Inflammatory macrophage (primary cell): ENCODE data around the gene PLS3.
"Not testable (repeated sequence)": the region's sequence is repeated elsewhere in the genome, so short reads cannot be mapped to it uniquely, and the experiment has no call there.

Source experiments
- DNase-seq, 2 donors: peaks; one replicate each; pipeline ENCODE4 v3.0.0-alpha.2; 2020 to 2022

The PLS3 gene

DNA sequence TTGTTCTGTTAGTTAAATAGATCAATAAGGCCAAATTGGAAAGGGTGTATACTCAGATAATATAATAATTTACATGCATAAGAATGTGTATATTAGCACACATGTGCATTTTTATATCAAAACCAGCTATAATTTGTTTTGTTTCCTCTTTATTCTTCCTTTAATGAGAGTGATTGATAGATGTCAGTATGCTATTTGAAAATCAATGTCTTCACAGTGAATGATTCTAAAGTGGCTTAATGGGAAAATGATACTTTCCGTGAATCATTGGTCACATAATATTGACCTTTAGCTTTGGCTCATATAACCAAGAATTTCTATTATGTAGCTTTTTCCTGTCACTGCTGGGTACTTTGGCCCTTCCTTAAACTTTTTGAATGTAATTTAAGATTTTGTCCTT lies 48.6 kb downstream of the PLS3 start:
- no peak for DNase-seq

DNA sequence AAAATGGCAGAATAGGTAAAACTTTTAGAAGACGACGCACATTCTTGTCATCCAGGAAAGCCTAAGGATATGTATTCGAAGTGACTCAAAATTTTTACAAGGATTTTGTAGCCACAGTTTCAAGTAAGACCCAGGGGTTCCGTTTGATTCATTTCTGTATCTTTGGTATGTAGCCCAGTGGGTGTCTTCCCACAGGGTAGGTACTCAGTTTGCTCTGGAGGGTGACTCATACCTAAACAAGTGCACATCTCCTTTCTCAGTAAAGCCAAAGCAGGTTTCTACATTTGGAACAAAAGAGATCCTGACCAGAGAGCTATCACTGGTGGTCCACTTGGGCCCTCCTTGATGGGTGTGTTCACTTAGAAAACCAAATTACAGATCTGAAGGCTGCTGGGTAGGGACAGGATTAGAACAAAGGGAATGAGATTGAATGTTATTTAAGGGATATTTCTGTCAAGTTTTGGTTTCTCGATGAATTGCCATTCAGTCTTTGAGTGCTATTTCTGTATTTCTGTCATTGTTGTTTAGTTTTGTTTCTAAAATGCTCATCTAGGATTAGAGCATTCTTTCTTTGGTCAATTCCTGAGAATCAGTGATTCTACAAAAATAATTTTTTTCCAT lies 56.1 kb downstream of the PLS3 start:
- DNase-seq = no peak

DNA sequence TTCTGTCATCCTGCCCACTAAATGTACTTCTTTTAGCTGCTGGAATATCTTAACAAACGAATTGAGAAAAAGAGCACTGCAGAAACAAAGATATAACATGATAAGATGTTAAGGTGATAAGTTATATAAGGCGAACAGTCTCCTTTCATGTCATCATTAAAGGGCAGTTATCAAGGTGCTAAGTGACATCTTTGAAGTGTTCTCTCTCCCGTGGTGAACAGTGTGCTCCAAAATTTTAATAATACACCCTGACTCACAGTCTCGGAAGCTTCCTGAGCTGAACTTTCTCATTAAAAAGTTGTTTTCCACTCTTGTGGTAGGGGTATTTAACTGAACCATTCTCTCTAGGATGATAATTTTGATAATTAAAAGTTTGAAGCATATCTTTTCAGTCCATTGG lies 61.6 kb downstream of the PLS3 start:
- no peak for DNase-seq

DNA sequence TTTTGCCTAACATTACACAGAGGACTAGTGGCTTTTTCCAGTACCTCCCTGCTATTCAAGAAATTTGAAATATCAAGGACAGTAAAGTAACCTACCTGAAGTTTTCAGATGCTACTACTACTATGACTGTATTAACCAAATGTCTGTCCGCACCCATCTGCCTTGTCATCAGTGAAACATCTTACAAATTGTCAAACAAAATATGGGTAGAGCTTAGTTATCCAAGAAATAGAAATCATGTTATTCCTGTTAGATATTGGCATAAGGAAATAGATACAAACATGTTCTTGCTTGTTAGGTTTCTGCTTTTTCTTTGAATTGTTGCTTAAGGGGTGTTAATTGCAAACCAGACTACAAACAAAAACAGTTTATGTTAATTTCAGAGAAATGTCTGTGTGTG lies 63.9 kb downstream of the PLS3 start:
- no peak for DNase-seq

DNA sequence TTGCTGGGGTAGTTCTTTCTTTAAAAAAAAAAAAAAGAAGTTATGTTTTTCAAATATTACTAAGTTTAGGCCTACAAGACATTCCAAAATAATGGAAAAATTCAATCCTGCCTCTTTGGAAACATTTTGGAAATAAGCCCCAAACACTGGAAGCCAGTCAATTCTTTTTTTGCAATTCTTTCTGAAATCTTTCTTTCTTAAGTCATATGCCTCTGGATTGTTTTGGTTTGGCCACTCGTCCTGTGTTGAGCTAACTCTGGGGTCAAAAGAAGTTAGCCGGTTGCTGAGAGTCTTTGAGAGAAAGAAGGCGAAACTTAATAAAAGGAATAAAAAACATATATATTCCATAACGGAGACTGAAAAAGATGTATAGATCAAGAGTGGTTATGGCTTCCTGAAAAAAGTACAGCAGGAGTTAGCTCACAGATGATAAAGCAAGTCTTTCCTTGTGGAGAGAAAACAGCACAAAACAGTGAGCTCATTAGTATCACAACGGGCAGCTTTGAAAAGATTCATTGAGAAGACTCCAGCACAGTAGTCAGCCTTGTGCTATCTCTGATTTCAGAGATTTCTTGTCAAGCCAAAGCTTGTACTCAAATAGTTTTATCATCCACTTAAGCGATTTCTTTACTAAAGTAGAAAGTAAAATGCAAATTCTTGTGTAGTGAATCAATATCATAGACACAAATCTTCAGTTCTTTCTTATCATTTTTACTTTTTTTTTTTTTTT lies 64.8 kb downstream of the PLS3 start:
- DNase-seq = no peak

DNA sequence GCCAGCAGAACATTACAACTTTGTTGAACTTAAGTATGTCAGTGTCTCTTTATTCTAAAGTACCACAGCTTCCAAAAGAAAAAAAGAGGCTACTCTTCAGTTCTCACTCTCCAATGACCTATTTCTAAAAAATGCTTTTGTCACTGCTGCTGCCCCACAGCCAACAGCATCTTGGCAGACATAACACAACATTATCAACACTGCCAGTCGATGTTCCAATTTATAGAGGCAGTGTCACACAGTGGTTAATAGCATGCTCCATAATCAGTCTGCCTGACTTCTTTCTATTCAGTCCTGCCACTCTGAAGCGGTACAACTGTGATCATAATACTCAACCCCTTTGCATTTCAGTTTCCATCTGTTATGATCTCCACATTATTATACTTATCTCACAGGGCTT lies 69.2 kb downstream of the PLS3 start:
- DNase-seq = no peak

DNA sequence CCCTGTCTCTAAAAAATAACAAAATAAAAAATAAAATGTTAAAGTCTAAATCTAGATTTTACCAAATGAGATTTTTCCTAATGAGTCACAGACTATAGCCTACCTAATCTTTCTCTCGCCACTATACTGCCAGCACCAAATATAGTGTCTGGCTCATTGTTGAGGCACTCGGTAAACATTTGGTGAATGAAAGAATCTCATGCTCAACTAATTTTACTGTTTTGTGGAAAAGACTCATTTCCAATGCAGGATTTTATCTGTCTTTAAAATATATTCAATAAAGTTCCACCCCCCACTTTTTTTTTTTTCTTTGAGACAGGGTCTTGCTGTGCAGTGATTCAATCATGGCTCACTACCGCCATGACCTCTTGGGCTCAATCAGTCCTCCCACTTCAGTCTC lies 71.5 kb downstream of the PLS3 start:
- no peak for DNase-seq

DNA sequence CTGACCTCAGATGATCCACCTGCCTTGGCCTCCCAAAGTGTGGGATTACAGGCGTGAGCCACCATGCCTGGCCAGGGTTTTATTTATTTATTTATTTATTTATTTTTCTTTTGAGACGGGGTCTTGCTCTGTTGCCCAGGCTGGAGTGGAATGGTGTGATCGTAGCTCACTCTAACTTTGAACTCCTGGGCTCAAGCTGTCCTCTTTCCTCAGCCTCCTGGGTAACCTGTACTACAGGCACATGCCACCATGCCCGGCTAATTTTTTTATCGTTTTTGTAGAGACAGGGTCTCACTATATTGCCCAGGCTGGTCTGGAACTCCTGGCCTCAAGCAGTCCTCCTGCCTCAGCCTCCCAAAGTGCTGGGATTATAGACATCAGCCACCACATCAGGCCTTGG lies 72.4 kb downstream of the PLS3 start:
- not testable (repeated sequence) for DNase-seq

DNA sequence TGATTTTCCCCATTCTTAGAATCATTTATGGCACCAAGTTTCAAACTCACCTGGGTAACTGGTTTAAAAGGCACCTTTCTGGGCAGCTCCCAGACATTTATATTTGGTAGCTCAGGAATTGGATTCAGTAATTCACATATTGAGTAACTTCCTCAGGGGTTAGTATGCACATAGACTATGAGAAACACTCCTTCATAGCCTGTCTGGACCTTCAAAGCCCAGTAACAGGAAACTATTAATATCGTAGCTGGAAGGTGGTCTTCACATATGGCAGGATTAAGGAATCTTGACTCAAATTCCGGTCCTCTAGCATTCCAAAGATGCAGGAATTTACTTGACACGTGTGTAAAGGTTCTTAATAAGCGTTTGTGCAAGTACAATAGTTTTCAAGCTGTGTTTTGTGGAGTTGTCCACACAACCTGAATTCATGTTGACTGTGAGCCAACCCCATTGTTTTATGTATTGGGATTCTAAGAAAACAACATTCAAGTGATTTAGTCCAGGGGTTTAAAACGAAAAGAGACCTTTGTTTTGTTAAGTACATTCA lies 78.4 kb downstream of the PLS3 start:
- no peak for DNase-seq

DNA sequence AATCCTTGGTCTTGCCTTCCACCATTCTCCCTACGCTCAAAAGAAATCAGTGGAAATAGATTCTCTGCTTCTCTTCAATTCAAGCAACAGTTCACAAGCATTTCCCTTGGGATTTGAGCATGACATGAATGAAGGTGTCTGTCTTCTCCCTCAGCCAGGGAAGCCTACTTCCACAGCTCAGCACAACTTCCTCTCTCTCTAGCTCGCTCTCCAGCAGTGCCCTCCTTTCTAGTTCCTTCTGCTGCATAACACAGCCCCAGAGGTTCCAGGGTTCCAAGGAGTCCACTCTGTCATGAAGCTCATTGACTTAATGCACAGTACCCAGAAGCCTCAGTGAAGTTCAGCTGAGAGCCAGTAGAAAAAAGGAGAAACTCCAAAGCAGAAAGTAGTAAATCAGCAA lies 81.3 kb downstream of the PLS3 start:
- peak; percentile 17 to 24 for DNase-seq

DNA sequence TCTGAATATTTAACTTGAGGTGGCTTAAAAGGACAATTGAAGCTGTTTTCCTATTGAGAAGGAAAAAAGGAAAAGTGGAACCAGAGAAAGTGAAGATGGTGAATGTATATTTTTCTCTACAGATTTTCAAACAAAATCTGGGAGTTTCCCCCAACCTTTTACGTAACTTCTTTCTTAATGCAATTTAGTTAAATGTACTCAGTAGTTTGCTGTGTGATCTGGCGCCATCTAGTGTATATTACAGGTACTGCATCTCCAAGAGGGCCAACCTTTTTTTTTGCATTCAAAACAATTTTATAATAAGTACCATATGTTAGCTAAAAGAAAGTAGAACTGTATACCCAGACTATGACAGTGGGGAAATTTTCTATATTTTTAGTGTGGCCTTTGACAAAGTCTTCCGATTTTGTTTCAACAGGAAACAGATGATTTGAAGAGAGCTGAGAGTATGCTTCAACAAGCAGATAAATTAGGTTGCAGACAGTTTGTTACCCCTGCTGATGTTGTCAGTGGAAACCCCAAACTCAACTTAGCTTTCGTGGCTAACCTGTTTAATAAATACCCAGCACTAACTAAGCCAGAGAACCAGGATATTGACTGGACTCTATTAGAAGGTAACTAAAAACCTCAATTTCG lies 82.0 kb downstream of the PLS3 start:
- peak; percentile 51 to 55 for DNase-seq

DNA sequence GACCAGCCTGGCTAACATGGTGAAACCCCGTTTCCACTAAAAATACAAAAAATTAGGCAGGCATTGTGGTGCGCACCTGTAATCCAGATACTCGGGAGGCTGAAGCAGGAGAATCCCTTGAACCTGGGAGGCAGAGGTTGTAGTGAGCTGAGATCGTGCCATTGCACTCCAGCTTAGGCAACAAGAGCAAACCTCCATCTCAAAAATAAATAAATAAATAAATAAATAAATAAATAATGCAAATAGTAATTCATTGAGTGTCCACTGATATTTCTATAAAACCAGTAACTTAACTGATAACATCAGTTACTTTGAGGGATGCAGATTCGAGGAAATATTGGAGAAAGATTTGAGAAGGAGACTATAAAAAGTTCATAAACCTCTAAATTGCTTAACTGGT lies 83.4 kb downstream of the PLS3 start:
- DNase-seq = not testable (repeated sequence)

DNA sequence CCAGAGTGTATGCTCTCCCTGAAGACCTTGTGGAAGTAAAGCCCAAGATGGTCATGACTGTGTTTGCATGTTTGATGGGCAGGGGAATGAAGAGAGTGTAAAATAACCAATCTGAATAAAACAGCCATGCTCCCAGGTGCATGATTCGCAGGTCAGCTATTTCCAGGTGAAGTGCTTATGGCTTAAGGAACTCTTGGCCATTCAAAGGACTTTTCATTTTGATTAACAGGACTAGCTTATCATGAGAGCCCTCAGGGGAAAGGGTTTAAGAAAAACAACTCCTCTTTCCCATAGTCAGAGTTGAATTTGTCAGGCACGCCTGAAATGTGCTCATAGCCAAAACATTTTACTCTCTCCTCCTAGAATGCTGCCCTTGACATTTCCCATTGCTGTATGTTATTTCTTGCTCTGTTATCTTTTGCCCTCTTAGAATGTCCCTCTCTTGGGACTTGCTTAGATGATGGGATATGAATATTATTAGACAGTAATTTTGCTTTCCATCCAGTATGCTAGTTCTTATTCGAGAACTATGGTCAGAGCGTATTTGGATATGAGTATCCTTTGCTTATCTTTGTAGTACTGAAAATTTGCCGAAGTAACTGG lies 88.6 kb downstream of the PLS3 start:
- DNase-seq = no peak

DNA sequence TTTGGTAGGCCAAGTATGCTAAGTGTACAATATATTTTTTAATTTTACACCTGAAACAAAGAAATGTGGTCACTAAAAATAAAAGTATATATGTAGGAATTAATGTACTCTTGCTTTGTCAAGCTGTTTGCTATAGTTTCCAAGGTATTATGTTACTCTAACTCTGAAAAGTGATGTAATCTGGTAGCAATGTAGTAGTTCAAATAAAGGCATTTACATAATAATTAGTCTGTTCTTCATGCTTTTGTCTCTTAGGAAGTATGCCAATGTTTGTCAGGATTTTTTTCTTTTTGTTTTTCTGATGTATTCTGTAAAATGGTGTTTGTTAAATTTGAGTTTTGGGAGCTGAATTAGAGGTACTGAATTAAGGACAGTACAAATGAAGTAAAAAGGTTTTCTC lies 89.5 kb downstream of the PLS3 start:
- no peak for DNase-seq

DNA sequence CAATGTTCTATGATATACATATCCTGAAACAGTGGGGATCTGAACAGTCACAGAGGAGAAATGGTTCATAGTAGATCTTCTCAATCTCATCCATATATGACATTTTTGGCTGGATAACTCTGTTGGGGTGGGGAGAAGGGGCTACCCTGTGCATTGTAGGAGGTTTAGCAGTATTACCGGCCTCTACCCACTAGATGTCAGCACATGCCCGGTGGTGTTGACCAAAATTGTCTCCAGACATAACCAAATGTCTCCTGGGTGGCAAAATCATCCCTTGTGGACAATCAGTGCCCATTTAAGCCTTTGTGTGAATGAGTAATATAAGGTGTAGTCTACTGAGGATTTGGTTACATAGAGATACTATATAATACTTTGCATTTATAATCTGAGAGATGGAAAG lies 89.9 kb downstream of the PLS3 start:
- peak; percentile 3 to 9 for DNase-seq

DNA sequence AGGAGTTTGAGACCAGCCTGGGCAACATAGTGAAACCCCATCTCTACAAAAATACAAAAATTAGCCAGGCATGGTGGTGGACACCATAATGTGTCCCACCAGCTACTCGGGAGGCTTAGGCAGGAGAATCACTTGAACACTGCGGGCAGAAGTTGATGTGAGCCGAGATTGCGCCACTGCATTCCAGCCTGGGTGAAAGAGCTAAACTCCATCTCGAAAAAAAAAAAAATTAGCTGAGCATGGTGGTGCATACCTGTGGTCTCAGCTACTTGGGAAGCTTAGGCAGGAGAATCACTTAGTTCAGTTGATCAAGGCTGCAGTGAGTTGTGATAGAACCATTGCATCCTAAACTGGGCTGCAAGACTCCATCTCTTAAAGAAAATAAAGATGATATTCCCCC lies 91.2 kb downstream of the PLS3 start:
- DNase-seq = no peak

DNA sequence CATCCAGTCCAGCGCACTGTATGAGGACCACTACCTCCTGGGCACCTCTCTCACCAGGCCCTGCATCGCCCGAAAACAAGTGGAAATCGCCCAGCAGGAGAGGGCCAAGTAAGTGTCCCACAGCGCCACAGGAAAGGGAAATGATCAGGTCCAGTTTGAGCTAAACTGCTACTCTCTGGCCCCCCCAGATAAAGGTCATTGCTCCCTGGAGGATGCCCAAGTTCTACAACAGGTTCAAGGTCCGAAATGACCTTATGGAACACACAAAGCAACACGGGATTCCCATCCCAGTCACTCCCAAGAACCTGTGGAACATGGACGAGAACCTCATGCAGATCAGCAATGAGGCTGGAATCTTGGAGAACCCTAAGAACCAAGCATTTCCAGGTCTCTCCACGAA lies 104.1 kb downstream of the PLS3 start:
- no peak for DNase-seq

DNA sequence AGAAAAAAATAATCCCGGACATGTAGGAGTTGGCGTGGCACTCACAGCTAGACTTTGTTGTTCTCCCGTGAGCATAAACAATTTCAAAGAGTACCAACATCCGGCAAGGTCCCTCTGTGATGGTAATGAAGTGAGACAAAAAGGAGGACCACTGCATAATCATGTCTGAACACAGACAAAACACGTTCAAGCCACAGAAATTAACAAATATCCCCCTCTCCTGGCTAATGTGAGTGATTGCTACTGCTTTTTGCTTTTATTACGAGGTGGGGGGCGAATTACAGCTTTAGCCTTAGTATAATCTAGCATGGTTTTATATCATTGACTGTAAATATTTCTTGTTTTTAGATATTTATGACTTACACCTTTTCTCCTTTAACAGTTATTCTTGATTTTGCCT lies 118.5 kb downstream of the PLS3 start:
- no peak for DNase-seq

DNA sequence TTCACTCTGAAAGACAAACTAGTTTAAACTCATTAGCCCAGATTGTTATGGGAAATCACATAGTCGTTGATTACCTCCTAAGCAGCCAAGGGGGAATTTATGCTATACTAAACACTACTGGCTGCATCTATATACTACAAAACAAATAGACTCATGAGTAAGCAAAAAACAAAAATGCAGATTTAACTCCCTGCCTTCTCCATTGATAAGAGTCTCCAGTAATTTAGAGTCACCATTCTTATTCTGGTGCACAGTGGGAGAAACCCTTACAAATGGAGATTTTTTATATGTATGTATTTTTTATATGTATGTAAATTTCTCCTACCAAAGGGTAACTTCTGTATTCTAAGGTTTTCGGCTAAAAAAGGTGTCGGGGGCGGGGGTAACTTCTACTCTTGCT lies 126.6 kb downstream of the PLS3 start:
- DNase-seq = no peak

DNA sequence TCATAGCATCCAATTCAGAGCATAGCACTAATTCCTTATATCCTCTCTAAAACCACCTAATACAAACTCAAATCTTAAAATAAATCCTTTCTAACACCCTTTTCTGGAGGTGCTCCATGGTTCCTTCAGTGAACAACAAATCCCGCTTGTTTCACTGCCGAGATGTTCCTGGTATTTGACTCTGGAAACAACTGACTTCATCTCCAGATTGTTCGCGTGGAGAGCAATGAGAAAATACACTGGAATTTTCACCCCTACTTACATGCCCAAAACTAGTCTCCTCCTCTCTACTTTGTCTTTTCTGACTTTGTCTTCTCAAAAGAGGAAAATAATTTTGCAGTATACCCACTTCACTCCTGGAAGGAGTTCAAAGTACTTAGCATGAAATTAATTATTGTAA lies 129.0 kb downstream of the PLS3 start:
- no peak for DNase-seq

DNA sequence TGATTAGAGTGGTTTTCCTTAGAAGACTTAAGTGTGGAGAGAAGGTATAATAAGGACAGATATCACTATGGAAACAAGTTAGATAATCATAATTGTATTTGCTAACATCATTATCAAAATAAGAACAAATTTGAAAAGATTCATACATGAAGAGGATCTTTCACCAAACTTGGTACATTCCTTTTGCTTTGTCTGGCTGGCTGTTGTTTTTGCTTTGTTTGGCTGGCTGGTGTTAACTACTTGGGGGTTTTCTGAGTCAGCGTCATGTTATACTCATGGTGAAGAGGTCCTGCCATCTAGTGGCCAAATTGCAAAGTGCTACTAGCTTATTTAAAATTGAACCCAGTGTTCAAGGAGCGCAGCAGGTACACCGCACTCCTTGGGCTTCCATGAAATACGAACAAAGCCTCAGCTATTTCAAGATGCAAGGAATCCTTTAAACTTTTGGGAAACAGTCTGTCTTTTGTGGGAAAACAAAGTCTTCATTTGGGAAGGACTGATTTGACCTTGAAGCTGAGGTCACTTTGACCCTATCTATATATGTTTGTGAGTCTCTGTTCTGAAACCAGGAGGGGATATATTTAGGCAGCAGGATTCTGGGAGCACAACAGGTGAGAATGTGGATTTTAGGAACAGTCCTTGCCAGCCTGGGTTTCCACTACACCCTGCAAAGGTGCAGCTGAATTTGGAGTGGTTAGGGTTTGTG lies 129.7 kb downstream of the PLS3 start:
- peak; percentile 30 to 45 for DNase-seq

DNA sequence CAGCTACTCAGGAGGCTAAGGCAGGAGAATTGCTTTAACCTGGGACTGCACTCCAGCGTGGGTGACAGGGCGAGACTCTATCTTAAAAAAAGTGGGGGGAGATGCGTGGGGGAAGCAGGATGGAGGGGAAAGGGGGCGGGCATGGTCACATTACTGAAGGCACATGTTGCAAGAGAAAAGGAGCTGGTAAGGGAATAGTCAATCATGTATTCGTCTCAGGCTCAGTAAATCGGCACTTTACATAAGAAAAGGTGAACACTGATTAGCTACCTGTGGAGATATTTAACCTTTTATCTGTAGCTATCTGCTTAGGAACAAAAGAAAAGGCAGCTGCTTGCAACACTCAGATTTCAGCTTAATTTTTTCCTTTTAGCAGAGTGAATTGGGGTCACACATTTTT lies 132.5 kb downstream of the PLS3 start:
- no peak for DNase-seq

DNA sequence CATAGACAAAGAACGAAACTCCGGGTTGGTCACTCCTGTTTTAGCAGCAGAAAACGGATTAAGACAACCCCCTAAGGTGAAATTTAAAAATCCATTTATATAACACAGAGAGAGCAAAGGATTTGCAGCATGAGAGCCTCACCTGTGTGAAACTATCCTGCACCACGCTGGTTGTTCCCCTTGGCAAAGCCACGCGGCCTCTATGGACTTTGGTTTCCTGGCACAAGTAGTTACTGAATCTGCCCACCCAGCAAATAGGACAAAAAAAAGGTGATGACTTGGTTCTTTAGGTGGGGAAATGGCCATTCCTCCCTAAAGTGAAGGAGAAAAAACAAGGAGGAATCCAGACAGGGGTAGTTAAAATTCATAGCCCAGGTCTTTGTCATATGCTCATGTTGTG lies 133.1 kb downstream of the PLS3 start:
- no peak for DNase-seq
